Stimulated activated CD4-positive, alpha-beta T cell treated with anti-CD3 and anti-CD28 coated beads, Interleukin-2, amount 100 ng/mL, for 24 hours (primary cell): ENCODE data around the gene SULT1A3.
"Not testable (repeated sequence)": the region's sequence is repeated elsewhere in the genome, so short reads cannot be mapped to it uniquely, and the experiment has no call there.

Experiments
- DNase-seq, 2 donors: peaks; one replicate each; pipeline ENCODE4 v3.0.0-alpha.2; 2020

SULT1A3 gene

DNA sequence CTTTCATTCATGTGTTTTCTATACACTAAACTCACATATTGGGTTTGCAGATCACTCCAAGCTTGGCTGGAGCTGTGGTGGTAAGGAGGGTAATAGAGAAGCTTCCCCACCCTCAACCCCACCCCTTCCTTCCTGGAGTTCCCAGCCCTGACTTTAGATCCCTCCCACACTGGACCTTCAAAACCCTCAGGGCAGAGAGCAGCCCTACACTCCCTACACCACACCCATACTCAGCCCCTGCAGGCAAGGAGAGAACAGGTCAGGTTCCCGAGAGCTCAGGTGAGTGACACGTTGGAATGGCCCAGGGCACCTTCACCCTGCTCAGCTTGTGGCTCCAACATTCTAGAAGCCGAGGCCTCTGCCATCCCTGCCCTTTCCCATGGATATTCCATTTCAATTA lies at the start of gene SULT1A3:
SULT1A3 (plus strand) TSS at position 207 of the 400 bp plus-strand sequence. CDS start 1,474 bp downstream, outside the sequence.
- not testable (repeated sequence) for DNase-seq

DNA sequence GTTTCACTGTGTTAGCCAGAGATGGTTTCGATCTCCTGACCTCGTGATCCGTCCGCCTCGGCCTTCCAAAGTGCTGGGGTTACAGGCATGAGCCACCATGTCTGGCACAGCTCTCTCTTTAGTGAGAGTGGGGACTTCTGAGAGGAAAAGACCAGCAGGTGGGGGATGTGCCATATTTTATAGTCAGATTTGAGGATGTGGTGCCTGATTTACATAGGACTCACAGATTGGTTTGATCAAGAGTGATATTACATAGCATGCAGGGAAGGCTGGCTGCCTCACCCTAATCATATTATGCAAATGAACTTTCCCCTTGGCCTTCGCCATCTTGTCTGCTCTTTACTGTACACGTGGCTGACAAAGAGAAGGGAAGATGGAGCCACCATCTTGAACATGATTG lies 48.0 kb upstream of the SULT1A3 start:
- no peak for DNase-seq

DNA sequence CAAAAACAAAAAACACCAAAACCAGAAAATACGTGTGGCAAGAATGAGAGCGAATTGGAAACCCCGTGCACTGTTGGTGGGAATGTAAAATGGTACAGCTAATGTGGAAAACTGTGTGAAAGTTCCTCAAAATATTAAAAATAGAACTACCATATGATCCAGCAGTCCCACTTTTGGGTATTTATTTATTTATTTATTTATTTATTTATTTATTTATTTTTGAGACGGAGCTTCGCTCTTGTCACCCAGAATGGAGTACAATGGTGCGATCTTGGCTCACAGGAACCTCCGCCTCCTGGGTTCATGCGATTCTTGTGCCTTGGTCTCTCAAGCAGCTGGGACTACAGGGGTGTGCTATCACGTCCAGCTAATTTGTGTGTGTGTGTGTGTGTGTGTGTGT lies 46.5 kb upstream of the SULT1A3 start:
- DNase-seq = no peak

DNA sequence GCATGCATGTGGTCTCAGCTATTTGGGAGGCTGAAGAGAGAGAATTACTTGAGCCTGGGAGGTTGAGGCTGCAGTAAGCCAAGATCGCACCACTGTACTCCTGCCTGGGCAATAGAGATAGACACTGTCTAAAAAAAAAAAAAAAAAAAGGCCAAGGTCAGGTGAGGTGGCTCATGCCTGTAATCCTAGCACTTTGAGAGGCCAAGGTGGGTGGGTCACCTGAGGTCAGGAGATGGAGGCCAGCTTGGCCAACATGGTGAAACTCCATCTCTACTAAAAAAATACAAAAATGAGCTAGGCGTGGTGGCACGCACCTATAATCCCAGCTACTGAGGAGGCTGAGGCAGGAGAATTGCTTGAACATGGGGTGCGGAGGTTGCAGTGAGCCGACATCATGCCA lies 43.9 kb upstream of the SULT1A3 start:
- no peak for DNase-seq

DNA sequence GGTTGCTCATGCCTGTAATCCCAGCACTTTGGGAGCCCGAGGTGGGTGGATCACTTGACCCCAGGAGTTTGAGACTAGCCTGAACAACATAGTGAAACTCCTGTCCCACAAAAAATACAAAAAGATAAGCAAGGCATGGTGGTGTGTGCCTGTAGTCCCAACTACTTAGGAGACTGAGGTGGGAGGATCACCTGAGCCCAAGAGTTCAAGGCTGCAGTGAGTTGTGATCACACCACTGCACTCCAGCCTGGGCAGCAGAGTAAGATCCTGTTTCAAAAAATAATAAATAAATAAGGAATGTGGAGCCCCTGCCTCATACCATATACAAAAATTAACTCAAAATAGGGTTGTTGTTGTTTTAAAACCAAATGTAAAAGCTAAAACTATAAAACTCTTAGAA lies 41.8 kb upstream of the SULT1A3 start:
- no peak for DNase-seq

DNA sequence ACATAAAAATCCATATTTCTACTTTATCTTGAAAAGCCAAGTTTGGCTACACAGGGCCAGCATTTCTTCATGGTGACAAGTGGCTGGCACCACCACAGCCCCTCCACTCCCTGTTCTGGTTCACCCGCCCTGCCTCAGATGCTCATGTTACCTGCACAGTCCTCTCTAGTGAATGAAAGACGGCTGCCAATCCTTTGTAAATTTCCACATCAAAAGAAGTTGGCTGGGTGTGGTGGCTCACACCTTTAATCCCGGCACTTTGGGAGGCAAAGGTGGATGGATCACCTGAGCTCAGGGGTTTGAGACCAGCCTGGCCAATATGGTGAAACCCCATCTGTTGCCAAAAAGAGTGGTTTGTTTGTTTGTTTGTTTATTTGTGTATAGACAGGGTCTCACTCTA lies 35.5 kb upstream of the SULT1A3 start:
- DNase-seq = no peak

DNA sequence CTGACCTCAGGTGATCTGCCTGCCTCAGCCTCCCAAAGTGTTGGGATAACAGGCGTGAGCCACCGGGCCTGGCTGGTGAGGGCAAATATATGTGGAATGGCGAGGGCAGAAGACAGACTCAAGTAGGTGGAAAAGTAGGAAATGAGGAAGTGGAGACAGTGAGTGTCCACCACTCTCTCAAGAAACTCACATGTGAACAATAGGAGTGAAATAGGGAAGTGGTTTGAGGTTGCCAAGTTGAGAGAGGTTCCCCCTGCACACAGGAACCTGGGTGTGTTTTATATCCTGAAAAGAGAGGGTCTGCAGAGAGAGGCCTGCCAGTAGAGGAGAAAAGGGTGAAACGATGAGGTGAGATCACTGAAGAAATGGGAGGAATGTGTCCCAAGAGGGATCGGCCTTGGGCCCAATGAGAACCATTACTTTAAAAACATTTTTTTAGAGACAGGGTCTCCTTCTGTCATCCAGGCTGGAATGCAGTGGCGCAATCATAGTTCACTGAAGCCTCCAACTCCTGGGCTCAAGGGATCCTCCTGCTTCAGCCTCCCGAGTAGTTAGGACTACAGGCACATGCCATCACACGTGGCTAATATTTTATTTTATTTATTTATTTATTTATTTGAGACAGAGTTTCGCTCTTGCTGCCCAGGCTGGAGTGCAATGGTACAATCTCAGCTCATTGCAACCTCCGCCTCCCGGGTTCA lies 32.7 kb upstream of the SULT1A3 start:
- no peak for DNase-seq

DNA sequence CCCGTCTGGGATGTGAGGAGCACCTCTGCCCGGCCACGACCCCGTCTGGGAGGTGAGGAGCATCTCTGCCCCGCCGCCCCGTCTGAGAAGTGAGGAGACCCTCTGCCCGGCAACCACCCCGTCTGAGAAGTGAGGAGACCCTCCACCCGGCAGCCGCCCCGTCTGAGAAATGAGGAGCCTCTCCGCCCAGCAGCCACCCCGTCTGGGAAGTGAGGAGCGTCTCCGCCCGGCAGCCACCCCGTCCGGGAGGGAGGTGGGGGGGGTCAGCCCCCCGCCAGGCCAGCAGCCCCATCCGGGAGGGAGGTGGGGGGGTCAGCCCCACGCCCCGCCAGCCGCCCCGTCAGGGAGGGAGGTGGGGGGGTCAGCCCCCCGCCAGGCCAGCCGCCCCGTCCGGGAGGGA lies 30.3 kb upstream of the SULT1A3 start:
- not testable (repeated sequence) for DNase-seq

DNA sequence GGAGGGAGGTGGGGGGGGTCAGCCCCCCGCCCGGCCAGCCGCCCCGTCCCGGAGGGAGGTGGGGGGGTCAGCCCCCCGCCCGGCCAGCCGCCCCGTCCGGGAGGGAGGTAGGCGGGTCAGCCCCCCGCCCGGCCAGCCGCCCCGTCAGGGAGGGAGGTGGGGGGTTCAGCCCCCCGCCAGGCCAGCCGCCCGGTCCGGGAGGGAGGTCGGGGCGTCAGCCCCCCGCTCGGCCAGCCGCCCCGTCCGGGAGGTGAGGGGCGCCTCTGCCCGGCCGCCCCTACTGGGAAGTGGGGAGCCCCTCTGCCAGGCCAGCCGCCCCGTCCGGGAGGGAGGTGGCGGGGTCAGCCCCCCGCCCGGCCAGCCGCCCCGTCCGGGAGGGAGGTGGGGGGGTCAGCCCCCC lies 29.6 kb upstream of the SULT1A3 start:
- not testable (repeated sequence) for DNase-seq

DNA sequence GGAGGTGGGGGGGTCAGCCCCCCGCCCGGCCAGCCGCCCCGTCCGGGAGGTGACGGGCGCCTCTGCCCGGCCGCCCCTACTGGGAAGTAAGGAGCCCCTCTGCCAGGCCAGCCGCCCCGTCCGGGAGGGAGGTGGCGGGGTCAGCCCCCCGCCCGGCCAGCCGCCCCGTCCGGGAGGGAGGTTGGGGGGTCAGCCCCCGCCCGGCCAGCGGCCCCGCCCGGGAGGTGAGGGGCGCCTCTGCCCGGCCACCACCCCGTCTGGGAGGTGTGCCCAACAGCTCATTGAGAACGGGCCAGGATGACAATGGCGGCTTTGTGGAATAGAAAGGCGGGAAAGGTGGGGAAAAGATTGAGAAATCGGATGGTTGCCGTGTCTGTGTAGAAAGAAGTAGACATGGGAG lies 28.9 kb upstream of the SULT1A3 start:
- DNase-seq = not testable (repeated sequence)

DNA sequence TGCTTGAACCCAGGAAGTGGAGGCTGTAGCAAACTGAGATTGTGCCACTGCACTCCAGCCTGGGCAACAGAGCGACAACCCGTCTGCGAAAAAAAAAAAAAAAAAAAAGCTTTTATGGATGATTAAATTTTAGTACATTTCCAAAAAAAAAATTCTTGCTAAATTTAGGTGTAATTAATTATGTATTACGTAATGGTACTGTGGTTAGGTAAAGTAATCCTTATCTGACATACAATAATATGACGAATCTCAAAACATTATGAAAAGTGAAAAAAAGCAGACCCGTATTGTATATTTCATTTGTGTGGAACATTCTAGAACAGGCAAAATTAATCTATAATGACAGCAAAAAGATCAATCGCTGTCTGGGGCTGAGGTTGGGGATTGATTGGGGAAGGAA lies 26.0 kb upstream of the SULT1A3 start:
- no peak for DNase-seq

DNA sequence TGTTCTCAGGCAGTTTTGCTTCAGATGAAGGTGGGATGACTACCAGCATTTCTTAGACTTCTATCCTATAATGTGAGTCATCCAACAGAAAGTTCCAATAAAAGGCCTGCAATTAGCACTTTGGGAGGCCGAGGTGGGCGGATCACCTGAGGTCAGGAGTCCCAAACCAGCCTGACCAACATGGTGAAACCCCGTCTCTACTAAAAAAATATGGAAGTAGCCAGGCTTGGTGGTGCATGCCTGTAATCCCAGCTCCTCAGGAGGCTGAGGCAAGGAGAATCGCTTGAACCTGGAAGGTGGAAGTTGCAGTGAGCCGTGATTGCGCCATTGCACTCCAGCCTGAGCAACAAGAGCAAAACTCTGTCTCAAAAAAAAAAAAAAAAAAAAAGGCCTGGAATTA lies 22.2 kb upstream of the SULT1A3 start:
- not testable (repeated sequence) for DNase-seq

DNA sequence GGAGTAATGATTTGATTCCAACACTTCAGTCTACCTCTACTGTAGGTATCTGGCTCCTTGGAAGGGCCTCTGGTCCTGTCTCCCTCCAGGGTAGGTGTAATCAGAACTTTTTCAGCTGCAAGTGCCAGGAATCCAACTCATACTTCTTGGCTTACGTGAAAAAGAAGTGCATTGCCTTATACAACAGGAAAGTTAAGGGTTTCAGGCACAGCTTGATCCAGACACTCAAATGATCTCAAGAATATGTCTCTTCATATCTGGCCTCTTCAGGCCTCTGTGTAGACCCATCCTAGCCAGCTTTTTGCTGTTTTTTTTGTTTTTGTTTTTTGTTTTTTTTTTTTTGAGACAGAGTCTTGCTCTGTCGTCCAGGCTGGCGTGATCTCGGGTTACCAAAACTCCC lies 19.9 kb upstream of the SULT1A3 start:
- DNase-seq = no peak

DNA sequence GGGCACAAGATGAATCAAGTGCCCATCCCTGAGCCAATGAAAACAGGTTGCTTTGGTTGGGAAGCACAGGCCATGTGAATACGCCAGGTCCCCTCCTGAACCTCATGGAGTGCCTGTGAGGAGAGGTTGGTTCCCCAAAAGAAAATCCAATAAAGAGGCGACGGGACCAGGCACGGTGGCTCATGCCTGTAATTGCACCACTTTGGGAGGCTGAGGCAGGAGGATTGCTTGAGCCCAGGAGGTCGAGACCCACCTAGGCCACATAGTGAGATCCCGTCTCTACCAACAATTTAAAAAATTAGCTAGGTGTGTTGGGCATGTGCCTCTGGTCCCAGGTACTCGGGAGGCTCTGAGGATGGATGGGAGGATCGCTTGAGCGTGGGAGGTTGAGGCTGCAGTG lies 19.1 kb upstream of the SULT1A3 start:
- DNase-seq = no peak

DNA sequence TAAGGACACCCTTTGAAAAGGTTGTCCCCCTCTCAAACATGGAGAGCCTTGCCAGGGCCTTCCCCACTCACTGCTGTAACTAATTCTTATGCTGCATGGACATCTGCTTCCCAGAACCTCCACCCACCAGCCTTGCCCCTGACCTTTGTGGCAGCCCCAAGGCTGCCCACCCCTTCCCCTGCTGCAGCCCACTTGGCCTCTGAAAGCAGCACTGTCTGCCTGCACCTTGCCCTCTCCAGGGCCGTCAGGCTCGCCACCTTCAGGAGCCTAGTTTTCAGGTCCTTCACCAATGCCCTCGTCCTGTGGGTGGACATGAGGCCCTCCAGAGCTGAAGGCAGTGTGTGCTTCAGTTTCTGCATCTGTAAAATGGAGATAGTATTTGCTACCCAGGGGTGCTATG lies 18.3 kb upstream of the SULT1A3 start:
- no peak for DNase-seq

DNA sequence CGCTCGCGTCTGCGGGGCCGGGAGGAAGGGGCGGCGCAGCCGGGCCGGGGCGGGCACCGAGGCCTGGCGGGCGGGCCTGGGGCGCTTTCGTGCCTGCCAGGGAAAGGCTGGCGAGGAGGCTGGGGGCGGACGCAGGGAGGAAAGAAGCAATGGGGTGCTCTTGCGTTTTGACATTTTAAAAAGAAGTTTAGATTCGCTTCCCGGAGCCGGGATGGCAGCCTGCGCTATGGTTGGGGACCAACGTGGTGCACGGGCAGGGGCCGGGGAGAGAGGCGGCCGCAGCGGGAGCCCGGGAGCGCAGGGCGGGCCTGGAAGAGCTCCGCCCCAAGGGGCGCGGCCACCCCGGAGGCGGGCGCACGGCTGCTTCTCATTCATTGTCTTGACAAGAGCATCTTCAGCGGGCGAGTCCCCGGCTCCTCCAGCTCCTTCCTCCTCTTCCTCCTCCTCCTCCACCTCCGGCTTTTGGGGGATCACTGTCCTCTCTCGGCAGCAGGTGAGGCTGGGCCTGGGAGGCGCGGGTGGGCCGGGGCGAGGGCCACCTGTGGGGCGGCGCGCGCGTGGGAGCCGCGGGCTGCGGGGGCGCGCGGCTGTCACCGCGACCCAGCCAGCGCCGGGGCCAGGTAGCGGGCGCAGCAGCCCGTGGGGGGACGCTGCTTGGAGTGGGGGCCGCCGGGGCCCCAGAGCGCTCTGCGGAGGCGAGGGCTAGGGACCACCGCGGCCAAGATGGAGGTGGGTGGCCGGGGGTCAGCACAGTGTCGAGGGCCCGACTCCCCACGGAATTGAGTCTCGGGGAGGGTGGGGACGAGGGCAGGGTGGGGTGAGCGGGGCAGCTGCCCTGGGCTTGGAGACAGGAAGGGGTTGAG lies 15.6 kb upstream of the SULT1A3 start, which contains the start of gene CORO1A:
CORO1A (plus strand) TSS at position 370 of the 863 bp plus-strand sequence. CDS start 1,608 bp downstream, outside the sequence.
- peak; percentile 86 to 91 for DNase-seq

DNA sequence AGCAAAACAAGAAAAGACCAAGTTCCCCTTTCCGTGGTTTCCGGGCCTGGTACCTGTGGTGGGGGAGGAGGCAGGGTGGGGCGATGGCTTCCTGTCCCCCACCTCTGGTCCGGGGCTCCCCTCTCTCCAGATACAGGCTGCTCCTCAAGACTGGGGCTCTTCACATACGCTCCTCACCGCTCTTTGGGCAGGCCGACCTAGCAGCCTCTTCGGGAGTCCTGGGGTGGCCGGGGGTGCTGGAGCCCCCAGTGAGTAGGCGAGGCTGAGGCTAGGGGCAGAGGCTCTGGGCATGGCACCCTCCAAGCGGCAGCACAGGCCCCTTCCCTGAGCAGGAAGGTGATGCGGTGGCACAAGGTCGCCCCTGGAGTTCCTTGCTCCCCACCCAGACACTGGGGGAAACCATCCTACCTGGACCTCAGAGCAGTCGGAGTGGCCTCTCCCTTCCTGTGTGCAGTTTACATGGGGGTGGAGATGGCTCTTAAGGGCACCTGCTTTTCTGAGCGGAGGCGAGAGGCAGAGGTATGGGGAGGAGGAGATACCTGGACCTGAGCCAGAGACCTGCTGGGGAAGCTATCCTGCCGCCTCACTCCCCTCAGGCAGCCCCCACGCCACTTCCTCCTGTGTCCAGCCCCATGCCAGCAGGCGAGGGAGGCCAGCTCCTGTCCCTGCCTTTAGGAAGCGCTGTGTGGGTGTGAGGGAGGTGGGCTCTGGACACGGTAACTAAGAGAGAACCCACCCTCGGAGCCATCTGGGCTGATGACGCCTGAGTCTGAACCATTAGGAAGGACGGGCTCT lies 14.8 kb upstream of the SULT1A3 start:
- DNase-seq = peak; percentile 70 to 72

DNA sequence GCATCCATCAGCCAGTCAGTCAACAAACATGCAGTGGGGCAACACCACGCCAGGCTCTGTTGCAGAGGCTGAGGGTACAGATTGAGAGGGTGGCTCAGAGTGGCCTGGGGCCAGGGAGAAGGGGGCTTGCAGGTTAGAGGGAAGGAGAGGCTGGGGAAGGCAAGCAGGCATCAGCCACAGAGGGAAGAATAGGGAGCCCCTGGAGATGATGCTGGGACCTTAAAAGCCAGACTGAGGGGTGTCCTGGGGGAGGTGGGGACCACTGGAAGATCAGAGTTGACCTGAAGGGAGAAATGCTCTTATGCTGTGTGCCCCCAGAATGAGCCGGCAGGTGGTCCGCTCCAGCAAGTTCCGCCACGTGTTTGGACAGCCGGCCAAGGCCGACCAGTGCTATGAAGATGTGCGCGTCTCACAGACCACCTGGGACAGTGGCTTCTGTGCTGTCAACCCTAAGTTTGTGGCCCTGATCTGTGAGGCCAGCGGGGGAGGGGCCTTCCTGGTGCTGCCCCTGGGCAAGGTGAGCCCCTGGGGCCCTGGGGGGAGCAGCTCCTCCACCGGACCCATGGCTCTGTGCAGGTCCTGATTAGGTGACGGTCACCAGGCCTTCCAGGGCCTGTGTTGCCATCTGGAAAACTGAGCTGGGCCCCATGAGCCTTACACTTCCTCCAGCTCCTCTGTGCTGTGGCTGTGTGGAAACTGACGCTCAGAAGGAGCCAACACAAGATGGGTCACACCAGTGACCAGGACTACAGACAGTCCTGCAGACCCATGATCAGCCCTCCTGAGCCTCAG lies 14.0 kb upstream of the SULT1A3 start:
- DNase-seq = peak; percentile 46 to 55

DNA sequence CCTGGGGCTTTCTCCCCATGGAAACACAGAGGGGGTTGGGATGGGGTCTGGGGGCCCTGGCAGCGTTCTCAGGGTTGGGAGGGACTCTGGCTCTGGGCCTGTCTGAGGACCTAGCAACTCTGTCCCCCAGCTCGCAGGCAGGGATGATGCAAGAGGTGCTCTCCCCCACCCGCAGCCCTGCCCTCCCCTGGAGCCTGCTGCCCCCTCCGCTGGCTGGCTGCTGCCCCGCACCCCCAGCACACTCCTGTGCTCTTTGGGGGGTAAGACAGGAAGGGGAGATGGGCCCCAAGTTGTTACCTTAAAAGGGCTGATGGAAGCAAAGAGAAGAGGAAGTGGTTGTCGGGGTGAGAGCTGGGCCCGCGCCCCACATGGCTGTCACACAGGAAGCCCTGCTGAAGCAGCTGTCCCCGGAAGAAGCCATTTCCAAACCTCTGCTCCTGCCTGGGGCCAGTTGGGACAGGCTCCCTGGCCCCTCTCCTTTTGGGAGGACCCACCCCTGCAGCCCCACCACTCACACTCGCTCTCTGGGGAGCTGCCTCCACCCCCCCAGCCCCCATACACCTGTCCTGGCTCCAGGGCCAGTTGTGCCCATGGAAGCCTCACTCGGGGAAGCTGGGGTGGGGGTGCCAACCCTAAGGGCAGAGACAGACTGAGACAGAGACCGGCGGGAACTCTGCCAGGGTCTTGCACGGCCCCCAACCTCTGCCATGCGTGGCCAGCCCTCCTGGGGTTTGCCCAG lies 13.2 kb upstream of the SULT1A3 start:
- DNase-seq = peak; percentile 79 to 80

DNA sequence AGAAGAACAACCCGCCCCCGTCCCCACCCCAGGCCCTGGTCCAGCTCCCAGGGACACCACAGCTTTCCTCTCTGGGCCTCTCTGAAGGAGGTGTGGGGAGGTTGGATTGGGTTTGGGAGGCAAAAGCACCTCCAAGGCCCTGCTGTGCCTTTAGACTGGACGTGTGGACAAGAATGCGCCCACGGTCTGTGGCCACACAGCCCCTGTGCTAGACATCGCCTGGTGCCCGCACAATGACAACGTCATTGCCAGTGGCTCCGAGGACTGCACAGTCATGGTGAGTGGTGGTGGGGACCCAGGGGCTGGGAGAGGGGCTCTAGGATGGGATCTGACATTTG lies 12.6 kb upstream of the SULT1A3 start:
- DNase-seq = no peak

DNA sequence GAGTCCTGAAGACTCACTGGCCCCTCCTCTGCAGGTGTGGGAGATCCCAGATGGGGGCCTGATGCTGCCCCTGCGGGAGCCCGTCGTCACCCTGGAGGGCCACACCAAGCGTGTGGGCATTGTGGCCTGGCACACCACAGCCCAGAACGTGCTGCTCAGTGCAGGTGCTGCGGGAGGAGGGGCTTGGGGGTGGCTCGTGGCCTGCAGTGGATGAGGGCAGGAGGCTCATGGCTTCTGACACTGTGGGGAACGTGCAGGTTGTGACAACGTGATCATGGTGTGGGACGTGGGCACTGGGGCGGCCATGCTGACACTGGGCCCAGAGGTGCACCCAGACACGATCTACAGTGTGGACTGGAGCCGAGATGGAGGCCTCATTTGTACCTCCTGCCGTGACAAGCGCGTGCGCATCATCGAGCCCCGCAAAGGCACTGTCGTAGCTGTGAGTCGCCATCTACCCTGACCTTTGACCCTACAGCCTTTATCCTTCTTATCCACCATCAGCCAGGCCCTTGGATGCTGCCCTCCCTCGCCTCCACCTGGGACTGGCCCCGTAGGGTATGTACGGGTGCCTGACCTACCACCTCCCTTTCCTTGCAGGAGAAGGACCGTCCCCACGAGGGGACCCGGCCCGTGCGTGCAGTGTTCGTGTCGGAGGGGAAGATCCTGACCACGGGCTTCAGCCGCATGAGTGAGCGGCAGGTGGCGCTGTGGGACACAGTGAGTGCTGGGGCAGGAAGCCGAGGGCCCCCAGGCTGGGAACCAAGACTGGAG lies 12.1 kb upstream of the SULT1A3 start:
- peak; percentile 92 to 93 for DNase-seq
